ENCODE results near the gene EPC1.

EPC1 gene

GRCh38 chr10:32308027-32308603 is 38.8 kb downstream of the EPC1 start:
- no peak for DNase-seq
- TF ChIP-seq POLR2A (IDR thresholded peaks at IDR 0.05; ENCODE audit: low read length) (no peak), GATA1 (IDR thresholded peaks at IDR 0.05; ENCODE audit: low read depth, low read length) (no peak)

GRCh38 chr10:32307609-32308008 is 39.3 kb downstream of the EPC1 start:
- TF ChIP-seq GATA1 (IDR thresholded peaks at IDR 0.05; ENCODE audit: low read depth, low read length) = no peak
- TF ChIP-seq POLR2A (IDR thresholded peaks at IDR 0.05; ENCODE audit: low read length) = no peak
- DNase-seq = no peak

- DNase-seq = no peak
- TF ChIP-seq POLR2A (IDR thresholded peaks at IDR 0.05; ENCODE audit: low read length) (no peak), GATA1 (IDR thresholded peaks at IDR 0.05; ENCODE audit: low read depth, low read length) (no peak)
These were observed 47.5 kb downstream of the EPC1 start for GRCh38 chr10:32299354-32299980.

GRCh38 chr10:32298075-32298812 is 48.7 kb downstream of the EPC1 start:
- TF ChIP-seq GATA1 (IDR thresholded peaks at IDR 0.05; ENCODE audit: low read depth, low read length) (no peak), POLR2A (IDR thresholded peaks at IDR 0.05; ENCODE audit: low read length) (no peak)
- DNase-seq = peak in 1 of 2 experiments; percentile 11

- no peak for DNase-seq
- no peak for TF ChIP-seq GATA1 (IDR thresholded peaks at IDR 0.05; ENCODE audit: low read depth, low read length)
These were observed 51.9 kb downstream of the EPC1 start for GRCh38 chr10:32295027-32295426.

- TF ChIP-seq POLR2A (IDR thresholded peaks at IDR 0.05; ENCODE audit: low read length) (no peak), GATA1 (IDR thresholded peaks at IDR 0.05; ENCODE audit: low read depth, low read length) (no peak)
- DNase-seq = no peak
These were observed 53.4 kb downstream of the EPC1 start for GRCh38 chr10:32293581-32293980.

GRCh38 chr10:32279795-32280194 is 67.2 kb downstream of the EPC1 start:
- no peak for TF ChIP-seq POLR2A (IDR thresholded peaks at IDR 0.05; ENCODE audit: low read length)
- no peak for TF ChIP-seq GATA1 (IDR thresholded peaks at IDR 0.05; ENCODE audit: low read depth, low read length)

GRCh38 chr10:32273336-32273735 is 73.6 kb downstream of the EPC1 start:
- TF ChIP-seq GATA1 (IDR thresholded peaks at IDR 0.05; ENCODE audit: low read depth, low read length) (no peak), POLR2A (IDR thresholded peaks at IDR 0.05; ENCODE audit: low read length) (no peak)
- no peak for DNase-seq

More at GRCh38 chr10:32279795-32280194, 67.2 kb downstream of the EPC1 start:
- no peak for DNase-seq

GRCh38 chr10:32271617-32272016 is 75.3 kb downstream of the EPC1 start:
- TF ChIP-seq GATA1 (IDR thresholded peaks at IDR 0.05; ENCODE audit: low read depth, low read length) (no peak), POLR2A (IDR thresholded peaks at IDR 0.05; ENCODE audit: low read length) (no peak)
- no peak for DNase-seq

- TF ChIP-seq POLR2A (IDR thresholded peaks at IDR 0.05; ENCODE audit: low read length) = no peak
- TF ChIP-seq GATA1 (IDR thresholded peaks at IDR 0.05; ENCODE audit: low read depth, low read length) = no peak
- DNase-seq = no peak
These were observed 77.4 kb downstream of the EPC1 start for GRCh38 chr10:32269343-32270100.

- DNase-seq = no peak
- no peak for TF ChIP-seq GATA1 (IDR thresholded peaks at IDR 0.05; ENCODE audit: low read depth, low read length)
These were observed 78.2 kb downstream of the EPC1 start for GRCh38 chr10:32268788-32269187.

GRCh38 chr10:32266979-32267378 is 80.0 kb downstream of the EPC1 start:
- TF ChIP-seq POLR2A (IDR thresholded peaks at IDR 0.05; ENCODE audit: low read length) = no peak
- TF ChIP-seq GATA1 (IDR thresholded peaks at IDR 0.05; ENCODE audit: low read depth, low read length) = no peak
- no peak for DNase-seq

GRCh38 chr10:32266566-32266965 is 80.4 kb downstream of the EPC1 start:
- no peak for TF ChIP-seq POLR2A (IDR thresholded peaks at IDR 0.05; ENCODE audit: low read length)
- no peak for TF ChIP-seq GATA1 (IDR thresholded peaks at IDR 0.05; ENCODE audit: low read depth, low read length)
- DNase-seq = no peak

- TF ChIP-seq POLR2A (IDR thresholded peaks at IDR 0.05; ENCODE audit: low read length) = no peak
- TF ChIP-seq GATA1 (IDR thresholded peaks at IDR 0.05; ENCODE audit: low read depth, low read length) = no peak
- no peak for DNase-seq
These were observed 81.2 kb downstream of the EPC1 start for GRCh38 chr10:32265756-32266155.
